HG03196 (cell line): Measurements from ENCODE around the gene MS4A4A.
"Not testable (repeated sequence)": the region's sequence is repeated elsewhere in the genome, so short reads cannot be mapped to it uniquely, and the experiment has no call there.

Experiments used
- ATAC-seq: cut with Tn5 transposase; IDR thresholded peaks from one replicate; pipeline ENCODE4 v1.9.1; 2021; ENCODE audit not compliant: unreplicated experiment

Gene MS4A4A

DNA sequence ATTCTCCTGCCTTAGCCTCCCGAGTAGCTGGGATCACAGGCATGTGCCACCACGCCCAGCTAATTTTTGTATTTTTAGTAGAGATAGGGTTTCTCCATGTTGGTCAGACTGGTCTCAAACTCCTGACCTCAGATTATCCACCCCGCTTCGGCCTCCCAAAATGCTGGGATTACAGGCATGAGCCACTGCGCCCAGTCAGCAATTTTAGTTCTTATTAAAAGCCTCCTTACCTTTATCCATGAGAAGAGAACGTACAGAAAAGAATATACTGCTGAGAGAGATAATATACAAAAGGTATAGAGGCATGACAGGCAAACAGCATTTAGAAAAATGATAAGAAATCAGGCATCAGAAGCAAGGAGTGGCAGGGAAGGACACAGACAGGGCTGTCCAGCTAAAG, 21.4 kb downstream of the MS4A4A start:
- ATAC-seq, result not testable (repeated sequence)

DNA sequence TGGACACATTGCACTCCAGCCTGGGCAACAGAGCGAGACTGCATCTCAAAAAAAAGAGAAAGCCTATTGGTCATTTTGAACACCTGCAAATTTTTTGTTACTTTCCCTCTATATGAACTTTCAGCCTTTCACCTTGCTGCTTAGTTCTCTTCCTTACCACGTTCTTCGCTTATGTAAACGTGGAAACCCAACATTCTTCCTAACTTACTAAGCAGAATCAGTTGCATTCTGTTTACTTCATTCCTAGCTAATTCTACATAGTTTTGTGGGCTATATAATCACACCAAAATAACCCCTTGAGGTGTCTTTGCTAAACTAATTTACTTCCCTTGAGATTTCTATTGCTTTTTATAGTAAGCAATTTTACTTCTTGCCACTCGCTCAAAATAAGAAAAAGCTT, 23.2 kb downstream of the MS4A4A start:
- no peak for ATAC-seq

DNA sequence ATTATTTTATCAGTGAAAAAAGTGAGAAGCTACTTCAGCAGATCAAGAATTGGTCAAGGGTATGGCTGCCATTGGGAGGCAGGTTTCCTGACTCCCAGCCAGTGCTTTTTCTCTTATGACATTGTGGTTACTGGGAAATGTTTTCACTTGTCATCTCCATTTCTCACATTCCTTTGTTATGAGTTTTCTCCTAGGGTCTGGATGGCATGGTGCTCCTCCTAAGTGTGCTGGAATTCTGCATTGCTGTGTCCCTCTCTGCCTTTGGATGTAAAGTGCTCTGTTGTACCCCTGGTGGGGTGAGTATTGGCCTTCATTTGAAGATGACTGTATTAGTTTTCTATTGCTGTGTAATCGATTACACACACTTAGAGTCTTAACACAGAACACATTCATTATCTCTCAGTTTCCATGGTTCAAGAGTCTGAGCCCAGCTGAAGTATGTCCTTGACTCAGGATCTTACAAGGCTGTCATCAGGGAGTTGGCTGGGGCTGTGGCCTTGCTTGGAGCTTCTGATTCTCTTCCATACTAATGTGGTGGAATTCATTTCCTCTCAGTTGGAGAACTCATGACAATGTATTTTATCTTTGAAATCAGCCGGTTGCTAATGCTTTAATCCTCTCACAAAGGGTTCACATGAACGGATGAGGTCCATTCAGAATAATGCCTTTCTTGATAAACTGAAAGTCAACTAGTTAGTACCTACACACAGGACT, 25.6 kb downstream of the MS4A4A start:
- no peak for ATAC-seq

DNA sequence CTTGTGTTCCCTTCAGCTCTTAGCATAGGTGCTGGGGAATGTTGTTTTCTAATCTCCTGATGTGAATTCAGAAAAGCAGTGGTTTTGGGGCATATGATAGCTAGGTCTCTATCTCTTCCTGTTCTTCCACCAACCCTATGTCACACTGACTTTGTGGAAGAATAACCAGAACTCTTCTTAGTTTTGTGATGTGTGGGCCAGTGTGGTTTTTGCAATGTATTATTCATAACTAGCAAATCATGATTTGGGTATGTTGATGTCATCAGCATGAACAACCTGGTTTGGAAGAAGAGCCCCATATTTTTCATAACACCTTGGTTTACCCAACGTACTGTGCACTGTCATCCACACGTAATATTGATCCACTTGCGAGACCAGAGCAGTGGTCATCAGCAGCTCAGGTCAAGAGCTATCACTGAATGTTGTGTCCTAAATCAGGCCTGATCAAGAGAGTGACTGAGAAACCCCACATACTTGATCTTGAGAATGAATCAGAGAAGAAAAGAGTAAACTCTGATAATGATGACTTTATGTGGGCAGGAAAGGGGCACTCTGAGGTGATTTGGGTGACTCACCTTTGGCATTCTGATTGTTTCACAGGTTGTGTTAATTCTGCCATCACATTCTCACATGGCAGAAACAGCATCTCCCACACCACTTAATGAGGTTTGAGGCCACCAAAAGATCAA, 27.2 kb downstream of the MS4A4A start:
- no peak for ATAC-seq

DNA sequence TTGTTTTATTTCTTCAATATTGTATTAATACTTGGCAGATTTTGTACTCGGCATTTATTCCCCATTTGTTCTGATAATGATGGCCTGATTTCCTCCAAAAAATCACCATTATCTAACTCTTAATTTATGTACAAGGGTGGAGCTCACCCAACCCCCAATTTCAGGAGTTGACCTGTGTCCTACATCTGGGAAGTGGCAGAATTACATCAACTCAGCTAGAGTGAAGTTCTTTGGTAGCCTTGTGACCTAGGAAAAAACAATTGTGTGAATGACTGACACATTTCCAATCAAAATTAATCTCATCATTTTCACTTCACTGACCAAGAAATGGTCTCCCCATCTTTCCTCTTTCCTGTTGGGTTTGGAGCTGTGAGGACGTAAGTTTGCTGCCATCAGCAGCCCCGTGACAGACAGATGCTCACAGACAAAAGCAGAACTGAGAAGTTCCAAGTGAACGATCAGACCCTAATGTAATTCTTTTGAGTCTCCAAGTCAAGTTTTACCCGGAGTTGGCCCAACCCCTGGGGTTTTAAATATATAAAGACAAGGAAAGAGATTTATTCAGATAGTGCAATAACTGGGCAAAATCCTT, 30.0 kb downstream of the MS4A4A start:
- ATAC-seq, result no peak

DNA sequence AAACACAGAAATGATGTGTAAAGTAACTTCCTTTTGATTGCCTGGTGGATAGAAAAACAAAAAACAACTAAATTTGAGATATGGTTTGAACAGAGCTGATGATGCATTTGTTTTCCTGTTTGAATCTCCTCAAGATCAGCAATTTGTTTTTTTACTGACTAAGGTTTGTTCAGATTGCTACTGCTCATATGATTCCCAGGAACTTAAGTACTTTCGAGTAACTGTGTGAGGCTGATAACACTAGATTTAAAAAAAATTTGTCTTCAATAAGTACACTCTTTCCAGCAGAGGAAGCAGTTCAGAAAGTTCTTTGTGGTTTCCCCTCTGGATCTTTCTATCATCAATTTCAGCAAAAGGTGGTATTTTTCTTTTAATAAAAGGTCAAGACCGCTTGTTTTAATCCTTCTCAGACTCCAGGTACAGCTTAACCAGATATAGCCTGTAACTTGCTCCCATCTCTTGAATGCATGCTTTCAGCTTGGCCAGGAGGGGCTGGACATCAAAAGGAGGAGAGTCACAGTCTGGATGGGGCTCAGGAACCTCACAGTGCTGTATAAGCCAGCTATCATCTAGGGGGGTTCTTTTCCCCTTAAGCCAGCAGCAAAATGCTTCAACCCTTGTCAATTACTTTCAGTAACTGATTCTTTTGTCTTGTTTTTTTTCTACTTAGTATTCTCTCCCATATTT, 34.3 kb downstream of the MS4A4A start:
- ATAC-seq, result no peak

DNA sequence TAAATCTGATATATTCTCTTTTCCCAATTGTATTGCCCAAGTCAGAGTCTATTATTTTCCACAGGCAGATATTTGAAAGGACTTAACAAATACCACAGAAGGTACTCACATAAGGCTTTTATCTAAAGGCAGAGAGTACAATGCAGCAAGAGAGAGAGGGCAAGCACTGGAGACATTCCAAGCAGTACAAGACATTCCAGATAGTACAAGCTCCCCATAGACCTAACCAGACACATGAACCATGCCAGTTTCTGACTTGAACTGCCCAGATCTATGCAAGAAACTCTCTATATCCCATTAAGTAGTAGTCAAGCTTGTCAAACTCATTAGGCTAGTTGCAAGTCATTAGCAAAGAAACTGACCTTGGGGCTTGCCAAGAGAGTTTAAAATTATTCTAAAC, 35.4 kb downstream of the MS4A4A start:
- no peak for ATAC-seq

DNA sequence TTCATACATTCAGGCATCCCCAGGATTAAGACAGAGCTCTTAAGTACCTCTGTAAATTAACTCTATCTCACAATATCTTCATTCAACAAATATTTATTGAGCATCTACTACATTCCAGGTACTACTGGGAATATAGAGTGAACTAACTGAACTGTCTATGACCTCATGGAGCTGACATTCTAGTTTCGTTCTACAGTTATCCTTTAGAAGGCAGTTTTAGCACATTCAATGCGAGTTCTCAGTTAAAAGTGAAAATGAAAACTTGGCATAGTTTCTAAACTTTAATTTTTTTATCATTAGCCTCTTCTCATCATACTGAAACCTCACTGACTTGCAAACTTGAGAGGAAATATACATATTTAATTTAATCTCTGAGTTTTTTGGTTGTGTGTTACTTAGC, 35.9 kb downstream of the MS4A4A start:
- no peak for ATAC-seq

DNA sequence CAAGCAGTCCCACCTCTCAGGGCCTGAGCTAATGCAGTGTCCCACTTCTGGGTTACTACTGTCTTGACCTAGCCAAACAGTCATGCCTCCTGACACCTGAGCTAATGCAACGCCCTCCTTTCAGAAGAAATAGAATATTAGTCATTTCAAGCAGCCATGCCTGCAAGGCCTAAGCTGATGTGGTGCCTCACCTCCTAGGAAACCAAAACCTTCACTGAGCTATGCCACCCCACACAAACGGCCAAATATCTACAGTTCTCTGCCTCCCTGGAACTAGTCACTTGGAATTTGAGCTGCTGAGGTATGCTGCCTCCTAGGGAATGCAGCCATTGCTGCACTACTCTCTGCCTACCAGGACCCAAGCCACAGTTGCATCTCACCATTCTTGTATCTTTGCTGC, 38.3 kb downstream of the MS4A4A start:
- no peak for ATAC-seq

DNA sequence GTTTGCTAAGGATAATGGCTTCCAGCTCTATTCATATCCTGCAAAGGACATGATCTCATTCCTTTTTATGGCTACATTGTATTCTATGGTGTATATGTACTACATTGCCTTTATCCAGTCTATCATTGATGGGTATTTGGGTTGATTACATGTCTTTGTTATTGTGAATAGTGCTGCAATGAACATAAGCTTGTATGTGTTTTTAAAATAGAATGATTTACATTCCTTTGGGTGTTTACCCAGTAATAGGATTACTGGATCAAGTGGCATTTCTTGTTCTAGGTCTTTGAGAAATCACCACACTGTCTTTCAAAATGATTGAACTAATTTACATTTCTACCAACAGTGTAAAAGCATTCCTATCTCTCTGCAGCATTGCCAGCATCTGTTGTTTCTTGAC, 40.6 kb downstream of the MS4A4A start:
- ATAC-seq, result no peak

DNA sequence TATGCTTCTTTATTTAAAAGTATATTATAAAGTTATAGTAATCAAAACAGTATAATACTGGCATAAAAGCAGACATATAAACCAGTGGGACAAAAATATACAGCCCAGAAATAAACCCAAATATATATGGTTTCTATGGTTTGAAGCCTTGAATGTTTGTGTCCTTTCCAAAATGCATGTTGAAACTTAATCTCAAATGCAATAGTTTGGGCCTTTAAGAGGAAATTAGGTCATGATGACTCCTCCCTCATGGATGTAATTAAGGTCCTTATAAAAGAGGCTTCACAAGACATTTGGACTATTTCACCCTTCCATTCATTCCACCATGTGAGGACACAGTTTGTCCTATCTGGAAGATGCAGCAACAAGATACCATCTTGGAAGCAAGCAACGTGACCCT, 46.5 kb downstream of the MS4A4A start, which contains the start of gene MS4A6E:
Gene MS4A6E (plus strand): TSS at position 301 of the 400 bp plus-strand sequence. CDS start 7,641 bp downstream, outside the sequence.
- ATAC-seq, result no peak

DNA sequence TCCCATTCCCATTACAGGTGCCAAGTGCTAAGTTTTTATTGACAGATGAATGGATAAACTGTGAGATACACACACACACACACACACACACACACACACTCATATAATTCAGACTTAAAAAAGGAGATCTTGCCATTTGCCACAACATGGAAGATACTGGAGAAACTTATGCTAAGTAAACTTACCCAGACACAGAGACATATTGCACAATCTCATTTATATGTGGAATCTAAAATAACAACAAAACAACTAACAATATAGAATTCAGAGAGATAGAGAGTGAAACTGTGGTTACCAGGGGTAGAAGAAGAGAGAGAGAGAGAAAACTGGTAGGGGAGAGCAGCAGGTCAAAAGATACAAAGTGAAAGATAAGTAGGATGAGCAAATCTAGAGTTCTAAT, 48.0 kb downstream of the MS4A4A start:
- ATAC-seq, result no peak

DNA sequence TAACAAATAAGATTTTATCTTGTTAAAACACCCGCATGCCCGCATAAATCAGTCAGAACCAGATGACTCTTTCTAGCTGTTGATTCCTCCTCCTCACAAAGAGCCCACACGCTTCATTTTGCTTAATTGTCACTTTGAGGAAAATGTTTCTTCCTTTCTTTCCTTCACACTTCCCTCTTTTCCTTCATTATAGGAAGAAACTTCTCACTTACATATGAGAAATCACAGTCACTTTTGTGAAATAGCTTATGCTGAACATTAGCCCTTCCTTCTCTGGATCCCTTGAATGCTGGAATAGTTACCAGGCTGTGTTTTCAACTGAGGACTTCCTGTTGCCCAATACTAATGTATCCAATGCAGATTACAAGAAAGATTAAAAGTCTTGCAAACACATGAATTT, 52.4 kb downstream of the MS4A4A start:
- no peak for ATAC-seq

DNA sequence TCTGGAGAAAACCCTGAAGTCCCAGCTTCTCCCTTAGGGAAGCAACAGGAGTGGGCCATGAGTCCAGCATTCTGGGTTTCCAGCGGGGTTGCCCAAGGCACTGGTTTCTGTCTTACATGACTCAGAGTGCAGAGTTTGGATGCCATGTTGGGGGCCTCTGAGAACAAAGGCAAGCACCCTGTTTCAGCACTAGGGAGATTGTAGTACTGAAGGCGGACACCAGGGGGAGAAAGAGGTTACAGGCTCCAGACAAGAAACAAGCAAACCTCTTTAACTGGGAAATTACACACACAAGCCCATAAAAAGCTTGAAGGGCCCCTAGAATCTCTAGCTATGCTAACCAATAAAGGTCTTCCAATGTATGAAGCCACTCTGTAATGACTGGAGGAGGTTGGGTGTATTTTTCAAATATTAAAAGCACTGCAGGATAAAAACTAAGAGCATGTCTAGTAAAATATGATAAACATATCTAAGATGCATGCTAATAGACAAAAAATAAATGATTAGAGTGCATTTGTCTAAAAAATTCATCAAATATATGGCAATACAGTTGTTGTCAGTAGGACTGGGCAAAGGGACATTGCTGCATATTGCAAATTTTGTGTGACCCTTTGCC, 53.6 kb downstream of the MS4A4A start:
- ATAC-seq, result peak; percentile 58

DNA sequence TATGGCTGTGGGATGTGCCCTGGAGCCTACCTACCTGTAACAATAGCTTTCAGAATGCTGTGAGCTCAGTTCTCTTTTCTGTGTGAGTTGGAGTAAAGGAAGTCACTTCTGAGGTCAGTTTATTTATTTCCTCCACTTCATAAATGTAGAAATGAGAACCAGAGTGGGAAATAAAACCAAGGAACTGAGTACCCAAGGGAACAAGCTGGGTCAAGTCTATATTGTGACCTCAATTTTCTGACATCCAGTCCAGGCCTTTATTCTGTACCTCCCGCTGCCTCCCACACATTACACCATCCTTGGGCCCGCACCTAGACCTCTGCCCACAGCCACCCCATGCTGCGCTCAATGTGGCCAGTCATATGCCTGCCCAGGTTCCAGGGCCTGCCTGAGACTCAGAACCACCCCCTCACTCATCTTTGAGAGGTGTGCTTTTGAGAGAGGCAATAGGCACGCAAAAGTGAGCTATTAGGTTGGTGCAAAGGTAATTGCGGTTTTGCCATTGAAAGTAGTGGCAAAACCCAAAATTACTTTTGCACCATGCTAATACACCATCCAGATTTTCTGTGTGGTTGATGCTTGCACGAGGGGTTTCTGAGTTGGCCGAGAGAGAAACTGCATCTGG, 56.4 kb downstream of the MS4A4A start:
- no peak for ATAC-seq

DNA sequence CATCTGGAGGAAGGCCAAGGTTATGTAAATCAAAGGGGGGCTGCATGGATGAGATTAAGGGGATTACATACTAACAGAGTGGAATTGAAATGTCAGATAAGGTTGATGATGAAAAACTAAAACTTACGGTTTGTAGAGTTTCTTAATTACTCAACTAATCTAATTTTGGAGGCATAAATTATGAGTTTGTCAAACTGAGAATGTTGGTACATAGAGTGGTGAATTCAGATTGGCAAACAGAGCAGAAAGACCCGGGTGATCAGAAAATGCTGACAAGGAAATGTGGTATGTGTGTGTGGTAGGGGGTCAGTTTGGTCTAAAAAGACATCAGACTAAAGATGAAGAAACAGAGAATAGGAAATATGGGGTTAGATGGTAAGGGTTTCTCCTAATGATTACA, 57.6 kb downstream of the MS4A4A start:
- no peak for ATAC-seq

DNA sequence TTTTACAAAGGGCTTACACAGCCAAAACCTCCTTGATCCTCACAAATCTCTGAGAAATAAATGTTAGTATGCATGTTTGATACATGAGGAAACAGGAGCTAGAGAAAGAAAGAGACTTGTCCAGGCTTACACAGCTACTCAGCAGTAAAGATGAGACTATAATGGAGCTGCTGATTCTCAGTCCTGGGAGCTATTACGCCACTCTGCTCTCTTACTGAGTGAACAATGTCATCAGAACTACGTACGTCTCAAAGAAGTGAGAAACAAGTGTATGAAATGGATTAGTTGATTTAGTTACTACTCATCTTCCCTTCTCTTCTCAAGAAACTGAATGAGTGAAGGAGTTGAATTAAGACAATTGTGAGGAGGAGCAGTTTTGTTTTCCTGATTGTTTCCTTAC, 58.9 kb downstream of the MS4A4A start:
- ATAC-seq, result no peak

DNA sequence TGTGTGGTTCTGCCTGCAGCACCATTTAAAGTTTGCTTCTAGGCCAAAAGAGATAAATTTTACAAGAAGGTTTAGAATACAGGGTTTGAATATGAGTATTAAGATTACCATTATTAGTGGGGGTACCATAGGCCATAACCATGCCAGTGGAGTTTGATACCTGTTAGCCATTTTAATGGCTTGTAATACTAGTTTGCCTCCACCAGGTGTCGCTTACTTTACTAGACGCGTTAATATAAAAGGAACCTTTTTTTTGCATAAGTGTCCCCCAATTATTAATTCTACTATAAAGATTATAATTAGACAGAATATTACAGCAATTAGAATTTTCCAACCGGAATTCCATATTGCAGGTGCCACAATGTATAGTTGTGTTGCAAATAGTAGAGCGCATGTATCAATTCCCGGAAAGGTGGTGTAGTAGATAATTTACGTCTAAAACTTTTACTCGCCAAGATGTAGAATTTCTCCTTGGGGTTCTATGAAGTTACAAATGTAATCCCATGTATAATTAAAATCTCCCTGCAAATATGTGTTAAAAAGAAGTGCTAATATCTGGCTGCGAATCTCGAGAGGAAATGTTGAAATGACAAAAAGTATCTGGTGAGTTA, 62.7 kb downstream of the MS4A4A start:
- ATAC-seq, result no peak

DNA sequence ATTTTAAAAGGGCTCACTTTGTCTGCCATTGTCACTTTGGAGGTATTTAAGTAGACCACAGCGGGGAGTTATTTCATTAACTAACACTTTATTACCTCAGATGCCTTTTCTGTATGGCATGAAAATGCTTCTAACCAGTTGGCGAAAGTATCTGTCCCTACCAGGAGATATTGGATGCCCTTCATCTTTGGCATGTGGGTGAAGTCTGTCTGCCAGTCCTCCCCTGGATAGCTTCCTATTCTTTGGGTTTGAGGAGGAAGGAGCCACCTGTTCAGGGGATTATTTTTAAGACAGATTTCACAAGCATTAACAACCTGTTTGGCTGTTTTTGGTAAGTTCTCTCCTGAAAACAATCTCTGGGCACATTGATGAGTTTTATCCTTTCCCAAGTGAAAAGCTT, 63.7 kb downstream of the MS4A4A start:
- no peak for ATAC-seq

DNA sequence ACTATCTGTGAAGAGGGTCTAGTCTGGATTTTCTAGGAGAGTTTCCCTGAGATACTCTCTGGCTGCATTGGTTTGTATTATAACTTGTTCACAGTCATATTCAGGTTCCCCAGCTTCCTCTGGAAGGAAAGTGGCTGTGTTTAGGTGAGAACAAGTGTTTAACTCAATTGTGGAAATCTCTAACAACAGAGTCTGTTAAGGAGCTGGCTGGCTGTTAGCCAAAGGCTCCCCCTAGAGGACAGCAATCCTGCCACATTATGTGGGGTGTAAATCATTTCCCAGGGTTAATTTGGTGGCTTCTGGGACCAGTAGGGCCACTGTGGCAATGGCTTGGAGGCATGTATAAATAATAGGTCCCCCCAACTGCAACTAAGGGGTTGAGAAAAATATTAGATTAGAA, 65.0 kb downstream of the MS4A4A start:
- ATAC-seq, result no peak
